Measurements from ENCODE around the gene GPR108. TPM values are rescaled to one million over a fixed set of nuclear protein-coding genes. Genes with fewer than 3 reads are reported as not detected.
A peak's percentile ranks its signal among the peaks of the same experiment; 100 is the strongest.

The GPR108 gene
- total RNA-seq, 1 donor from 2014 or later, result 72.8 TPM

DNA sequence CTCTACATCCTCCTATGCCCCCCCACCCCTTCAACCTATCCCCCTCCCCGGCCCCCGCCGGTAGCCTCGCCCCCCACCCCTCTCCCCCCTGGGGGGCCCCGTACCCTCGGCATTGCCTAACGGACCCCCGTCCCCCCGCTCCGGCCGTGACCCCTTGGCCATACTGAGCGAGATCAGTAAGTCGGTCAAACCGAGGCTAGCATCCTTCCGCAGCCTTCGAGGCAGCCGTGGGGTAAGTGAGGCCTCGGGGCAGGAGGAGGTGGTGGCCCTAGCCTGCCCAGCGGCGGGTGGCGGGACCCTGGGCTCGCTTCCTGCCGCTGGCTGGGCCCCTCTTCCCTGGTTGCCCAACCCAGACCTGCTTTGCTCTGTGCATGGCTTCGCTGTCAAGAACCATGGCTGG lies 8.6 kb upstream of the GPR108 start:
- Mint-ChIP-seq H3K27me3 (no peaks in the 10 kb centered on the region), H3K9me3 (ENCODE audit: low read depth) (no peaks in the 10 kb centered on the region), H3K4me3 (ENCODE audit: low read depth) (no peak overlapping the region), H3K4me1 (ENCODE audit: low read depth) (peaks cover 3% of the 10 kb centered on the region), H3K36me3 (ENCODE audit: insufficient read depth) (peaks cover 36% of the 10 kb centered on the region), H3K27ac (no peak overlapping the region)
- DNase-seq (ENCODE audit: low spot score, unreplicated experiment), result no peak
- TF ChIP-seq, protein P1, sequence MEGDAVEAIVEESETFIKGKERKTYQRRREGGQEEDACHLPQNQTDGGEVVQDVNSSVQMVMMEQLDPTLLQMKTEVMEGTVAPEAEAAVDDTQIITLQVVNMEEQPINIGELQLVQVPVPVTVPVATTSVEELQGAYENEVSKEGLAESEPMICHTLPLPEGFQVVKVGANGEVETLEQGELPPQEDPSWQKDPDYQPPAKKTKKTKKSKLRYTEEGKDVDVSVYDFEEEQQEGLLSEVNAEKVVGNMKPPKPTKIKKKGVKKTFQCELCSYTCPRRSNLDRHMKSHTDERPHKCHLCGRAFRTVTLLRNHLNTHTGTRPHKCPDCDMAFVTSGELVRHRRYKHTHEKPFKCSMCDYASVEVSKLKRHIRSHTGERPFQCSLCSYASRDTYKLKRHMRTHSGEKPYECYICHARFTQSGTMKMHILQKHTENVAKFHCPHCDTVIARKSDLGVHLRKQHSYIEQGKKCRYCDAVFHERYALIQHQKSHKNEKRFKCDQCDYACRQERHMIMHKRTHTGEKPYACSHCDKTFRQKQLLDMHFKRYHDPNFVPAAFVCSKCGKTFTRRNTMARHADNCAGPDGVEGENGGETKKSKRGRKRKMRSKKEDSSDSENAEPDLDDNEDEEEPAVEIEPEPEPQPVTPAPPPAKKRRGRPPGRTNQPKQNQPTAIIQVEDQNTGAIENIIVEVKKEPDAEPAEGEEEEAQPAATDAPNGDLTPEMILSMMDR (IDR thresholded peaks at IDR 0.05; ENCODE audit: unreplicated experiment), result no peak

DNA sequence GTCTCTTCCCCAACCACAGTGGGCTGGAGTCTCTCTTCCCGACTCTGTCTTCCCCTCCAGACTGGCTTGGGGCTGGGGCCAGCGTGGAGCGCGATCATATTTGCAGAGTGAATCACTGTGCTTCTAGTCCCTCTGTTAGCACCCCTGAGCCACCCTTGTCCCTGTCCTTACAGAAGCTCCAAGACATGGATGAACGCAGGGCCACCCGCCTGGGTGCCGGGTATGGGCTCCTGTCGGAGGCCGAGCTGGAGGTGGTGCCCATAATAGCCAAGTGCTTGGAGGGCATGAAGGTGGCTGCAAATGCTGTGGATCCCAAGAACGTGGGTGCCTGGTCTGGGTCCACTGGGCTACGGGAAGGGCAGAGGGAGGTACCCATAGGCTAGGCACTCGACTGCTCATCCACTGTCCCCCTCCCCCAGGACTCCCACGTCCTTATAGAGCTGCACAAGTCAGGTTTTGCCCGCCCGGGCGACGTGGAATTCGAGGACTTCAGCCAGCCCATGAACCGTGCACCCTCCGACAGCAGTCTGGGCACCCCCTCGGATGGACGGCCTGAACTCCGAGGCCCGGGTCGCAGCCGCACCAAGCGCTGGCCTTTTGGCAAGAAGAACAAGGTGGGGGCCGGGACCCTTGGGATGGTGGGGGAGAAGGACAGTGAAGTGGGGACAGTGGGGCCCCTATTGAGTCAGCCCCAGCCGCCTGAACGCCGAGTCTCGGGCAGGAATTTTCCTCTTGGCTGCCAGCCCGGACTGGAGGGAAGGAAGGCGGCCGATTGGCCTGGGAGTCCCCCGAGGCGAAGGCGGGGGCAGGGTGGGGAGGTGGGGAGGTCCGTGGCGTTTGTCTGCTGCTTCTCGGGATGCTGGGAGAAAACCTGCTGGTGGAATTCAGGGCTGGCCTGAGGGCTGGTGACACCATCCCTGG lies 7.3 kb upstream of the GPR108 start:
- peak overlapping the region; percentile 89 for H3K27ac Mint-ChIP-seq
- H3K4me3 Mint-ChIP-seq (ENCODE audit: low read depth), result no peak overlapping the region
- DNase-seq (ENCODE audit: low spot score, unreplicated experiment), result no peak
- no peaks in the 10 kb centered on the region for H3K9me3 Mint-ChIP-seq (ENCODE audit: low read depth)
- H3K4me1 Mint-ChIP-seq (ENCODE audit: low read depth), result peaks cover 4% of the 10 kb centered on the region
- TF ChIP-seq, protein P1 (IDR thresholded peaks at IDR 0.05; ENCODE audit: unreplicated experiment), result no peak
- peaks cover 34% of the 10 kb centered on the region for H3K36me3 Mint-ChIP-seq (ENCODE audit: insufficient read depth)
- no peaks in the 10 kb centered on the region for H3K27me3 Mint-ChIP-seq

DNA sequence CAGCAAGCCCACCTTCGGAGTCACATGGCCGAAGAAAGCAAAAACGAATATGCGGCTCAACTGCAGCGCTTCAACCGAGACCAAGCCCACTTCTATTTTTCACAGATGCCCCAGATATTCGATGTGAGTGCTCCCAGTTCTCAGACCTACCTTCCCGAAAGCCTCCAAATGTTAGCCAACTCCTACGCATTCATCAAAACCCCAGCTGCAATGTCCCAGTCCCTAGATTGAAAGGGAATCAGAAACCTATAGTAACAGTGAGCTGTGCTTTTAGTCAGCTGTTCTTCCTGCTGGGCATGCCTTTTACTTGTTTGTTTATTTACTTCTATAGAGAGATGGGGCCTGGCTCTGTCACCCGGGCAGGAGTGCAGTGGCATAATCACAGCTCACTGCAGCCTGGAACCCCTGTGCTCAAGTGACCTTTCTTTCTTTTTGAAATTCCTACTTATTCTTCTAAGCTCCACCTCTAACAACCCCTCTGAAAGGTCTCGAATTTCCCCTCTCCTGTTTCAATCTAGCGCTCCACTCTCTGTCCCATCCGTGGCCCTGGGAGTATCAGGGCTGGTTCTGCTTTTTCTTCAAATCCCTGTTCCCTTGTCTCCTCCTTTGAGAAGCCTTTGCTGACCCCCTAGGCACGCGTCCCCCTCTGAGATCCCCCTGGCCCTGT lies 6.5 kb upstream of the GPR108 start:
- TF ChIP-seq, protein P1 (IDR thresholded peaks at IDR 0.05; ENCODE audit: unreplicated experiment), result no peak
- no peak for DNase-seq (ENCODE audit: low spot score, unreplicated experiment)
- H3K9me3 Mint-ChIP-seq (ENCODE audit: low read depth), result no peaks in the 10 kb centered on the region
- H3K36me3 Mint-ChIP-seq (ENCODE audit: insufficient read depth), result peaks cover 31% of the 10 kb centered on the region
- peaks cover 8% of the 10 kb centered on the region for H3K4me1 Mint-ChIP-seq (ENCODE audit: low read depth)
- H3K27me3 Mint-ChIP-seq, result no peaks in the 10 kb centered on the region
- no peak overlapping the region for H3K4me3 Mint-ChIP-seq (ENCODE audit: low read depth)
- peak overlapping the region; percentile 89 for H3K27ac Mint-ChIP-seq

DNA sequence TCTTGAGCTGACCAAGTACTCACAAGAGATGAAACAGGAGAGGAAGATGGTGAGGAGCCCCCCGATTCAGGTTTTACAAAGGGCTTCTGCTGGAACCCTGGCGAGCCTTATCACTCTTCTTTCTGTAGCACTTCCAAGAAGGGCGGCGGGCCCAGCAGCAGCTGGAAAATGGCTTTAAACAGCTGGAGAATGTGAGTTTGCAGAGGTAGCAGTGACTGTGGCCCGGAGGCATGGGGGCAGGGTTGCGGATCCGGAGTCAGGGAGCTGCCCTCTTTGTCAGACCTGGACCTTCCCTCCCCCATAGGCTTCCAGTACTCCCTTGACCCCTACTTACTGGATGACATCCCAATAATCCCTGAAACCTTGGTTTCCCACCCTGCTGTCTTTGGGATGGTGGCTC lies 5.7 kb upstream of the GPR108 start:
- H3K4me3 Mint-ChIP-seq (ENCODE audit: low read depth), result no peak overlapping the region

More for the DNA sequence above, 5.7 kb upstream of the GPR108 start:
- no peak for DNase-seq (ENCODE audit: low spot score, unreplicated experiment)
- H3K4me1 Mint-ChIP-seq (ENCODE audit: low read depth), result peaks cover 15% of the 10 kb centered on the region
- TF ChIP-seq, protein P1 (IDR thresholded peaks at IDR 0.05; ENCODE audit: unreplicated experiment), result no peak
- H3K27ac Mint-ChIP-seq, result peak overlapping the region; percentile 39
- H3K36me3 Mint-ChIP-seq (ENCODE audit: insufficient read depth), result peaks cover 28% of the 10 kb centered on the region
- H3K27me3 Mint-ChIP-seq, result no peaks in the 10 kb centered on the region
- no peaks in the 10 kb centered on the region for H3K9me3 Mint-ChIP-seq (ENCODE audit: low read depth)

Measured in progenitor cell of endocrine pancreas (in vitro differentiated cells).